ENCODE measurements around the gene PRKN.

PRKN gene

DNA sequence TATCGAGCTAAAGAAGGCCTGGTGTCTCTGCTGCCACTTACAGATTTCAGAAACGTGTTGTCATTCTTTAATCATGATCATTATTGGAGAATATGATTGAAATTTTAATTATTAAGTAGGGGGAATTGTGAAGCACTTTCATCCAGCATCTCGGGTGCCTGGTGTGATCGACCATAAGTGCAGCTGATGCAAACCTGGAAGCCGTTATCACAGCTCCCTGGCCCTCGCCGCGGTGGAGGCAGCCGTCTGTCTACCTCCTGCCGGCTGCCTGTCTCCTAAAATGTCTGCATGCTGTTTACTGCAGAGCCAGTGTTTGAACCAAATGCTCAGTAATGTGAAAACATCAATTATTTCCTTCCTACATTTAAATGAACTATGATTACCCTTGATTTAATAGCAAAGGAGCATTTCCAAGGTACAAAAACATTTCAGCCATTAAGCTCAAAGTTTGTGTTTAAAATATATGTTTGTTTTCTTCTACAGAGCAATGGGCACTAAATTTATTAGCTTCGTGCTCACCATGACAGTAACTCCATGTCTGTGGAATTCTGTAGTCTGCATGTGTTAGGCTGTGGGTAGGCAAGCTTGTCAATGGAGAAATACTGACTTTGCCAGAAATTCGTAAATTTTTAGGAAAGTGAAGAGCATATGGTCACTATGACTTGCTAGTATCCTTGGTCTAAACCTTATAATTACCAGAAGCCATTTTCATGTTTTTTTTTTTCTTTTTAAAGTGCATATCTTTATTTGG is 1269.2 kb downstream of the PRKN start:
- Histone ChIP-seq H3K4me1 (ENCODE audit: control insufficient read depth, insufficient read depth, low read length) (no peaks in the 10 kb centered on the region), H3K36me3 (ENCODE audit: control insufficient read depth, insufficient read depth, low read length) (no peaks in the 10 kb centered on the region), H3K27me3 (ENCODE audit: control insufficient read depth, insufficient read depth, low read length) (no peaks in the 10 kb centered on the region), H3K9ac (ENCODE audit: low read length) (no peak overlapping the region), H3K4me3 (ENCODE audit: low read depth, low read length) (no peak overlapping the region), H3K9me3 (ENCODE audit: control insufficient read depth, insufficient read depth, low read depth, low read length) (no peaks in the 10 kb centered on the region), H3K27ac (ENCODE audit: low read depth, low read length) (no peak overlapping the region)

DNA sequence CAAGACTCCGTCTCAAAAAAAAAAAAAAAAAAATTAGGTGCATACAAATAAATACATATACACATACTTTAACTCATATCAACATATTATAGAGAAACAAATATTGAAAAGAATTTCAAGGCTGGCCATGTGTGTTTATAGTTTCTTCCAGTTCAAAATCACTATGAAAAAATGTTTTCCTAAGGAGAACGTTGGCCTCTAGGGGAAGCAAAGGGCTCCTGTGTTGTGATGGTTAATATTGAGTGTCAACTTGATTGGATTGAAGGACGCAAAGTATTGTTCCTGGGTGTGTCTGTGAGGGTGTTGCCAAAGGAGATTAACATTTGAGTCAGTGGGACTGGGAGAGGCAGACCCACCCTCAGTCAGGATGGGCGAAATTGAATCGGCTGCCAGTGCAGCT is 1271.7 kb downstream of the PRKN start:
- no peaks in the 10 kb centered on the region for H3K27me3 ChIP-seq (ENCODE audit: control insufficient read depth, insufficient read depth, low read length)
- H3K4me1 ChIP-seq (ENCODE audit: control insufficient read depth, insufficient read depth, low read length): no peaks in the 10 kb centered on the region
- no peak overlapping the region for H3K9ac ChIP-seq (ENCODE audit: low read length)

DNA sequence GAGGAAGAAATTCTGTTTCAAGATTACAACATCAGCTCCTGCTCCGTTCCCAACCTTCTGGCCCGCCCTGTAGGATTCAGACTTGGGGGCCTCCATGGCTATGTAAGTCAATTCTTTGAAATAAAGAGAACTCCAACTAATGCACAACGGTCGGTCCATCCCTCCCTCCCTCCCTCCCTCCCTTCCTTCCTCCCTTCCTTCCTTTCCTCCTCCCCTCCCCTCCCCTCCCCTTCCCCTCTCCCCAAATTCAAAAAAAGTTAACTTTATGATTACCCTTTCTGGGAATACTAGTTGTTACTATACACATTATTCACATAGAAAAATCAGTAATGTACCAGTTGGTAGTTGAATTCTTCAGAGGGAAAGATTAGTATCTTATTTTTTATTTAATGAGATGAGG is 1274.0 kb downstream of the PRKN start:
- H3K4me1 ChIP-seq (ENCODE audit: control insufficient read depth, insufficient read depth, low read length): no peaks in the 10 kb centered on the region
- H3K27me3 ChIP-seq (ENCODE audit: control insufficient read depth, insufficient read depth, low read length): no peaks in the 10 kb centered on the region
- no peaks in the 10 kb centered on the region for H3K36me3 ChIP-seq (ENCODE audit: control insufficient read depth, insufficient read depth, low read length)
- H3K9me3 ChIP-seq (ENCODE audit: control insufficient read depth, insufficient read depth, low read depth, low read length): no peaks in the 10 kb centered on the region
- no peak overlapping the region for H3K4me3 ChIP-seq (ENCODE audit: low read depth, low read length)
- H3K27ac ChIP-seq (ENCODE audit: low read depth, low read length): no peak overlapping the region
- H3K9ac ChIP-seq (ENCODE audit: low read length): no peak overlapping the region

More for the DNA sequence above, 1271.7 kb downstream of the PRKN start:
- no peaks in the 10 kb centered on the region for H3K36me3 ChIP-seq (ENCODE audit: control insufficient read depth, insufficient read depth, low read length)
- no peak overlapping the region for H3K4me3 ChIP-seq (ENCODE audit: low read depth, low read length)
- no peaks in the 10 kb centered on the region for H3K9me3 ChIP-seq (ENCODE audit: control insufficient read depth, insufficient read depth, low read depth, low read length)
- H3K27ac ChIP-seq (ENCODE audit: low read depth, low read length): no peak overlapping the region

DNA sequence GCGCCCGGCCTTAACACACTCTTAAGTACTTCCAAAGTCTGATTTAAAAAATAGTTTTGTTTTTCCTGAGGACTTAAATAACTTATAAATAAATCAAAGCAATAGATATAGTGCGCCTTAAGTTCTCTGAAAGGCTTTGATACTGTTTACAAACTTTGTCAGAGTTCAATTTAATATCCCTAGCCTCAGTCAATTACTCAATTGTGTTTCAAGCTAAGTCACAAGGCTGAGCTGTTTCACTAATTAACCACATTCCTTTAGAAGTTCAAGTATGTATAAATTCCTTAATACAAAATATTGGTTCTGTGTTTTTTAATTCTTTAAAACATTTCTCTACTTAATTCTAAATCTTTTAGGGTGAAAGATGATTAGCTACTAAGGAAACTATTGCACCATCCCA is 1275.3 kb downstream of the PRKN start:
- Histone ChIP-seq H3K4me1 (ENCODE audit: control insufficient read depth, insufficient read depth, low read length) (no peaks in the 10 kb centered on the region), H3K27me3 (ENCODE audit: control insufficient read depth, insufficient read depth, low read length) (no peaks in the 10 kb centered on the region), H3K9ac (ENCODE audit: low read length) (no peak overlapping the region), H3K27ac (ENCODE audit: low read depth, low read length) (no peak overlapping the region), H3K4me3 (ENCODE audit: low read depth, low read length) (no peak overlapping the region), H3K36me3 (ENCODE audit: control insufficient read depth, insufficient read depth, low read length) (no peaks in the 10 kb centered on the region), H3K9me3 (ENCODE audit: control insufficient read depth, insufficient read depth, low read depth, low read length) (no peaks in the 10 kb centered on the region)

DNA sequence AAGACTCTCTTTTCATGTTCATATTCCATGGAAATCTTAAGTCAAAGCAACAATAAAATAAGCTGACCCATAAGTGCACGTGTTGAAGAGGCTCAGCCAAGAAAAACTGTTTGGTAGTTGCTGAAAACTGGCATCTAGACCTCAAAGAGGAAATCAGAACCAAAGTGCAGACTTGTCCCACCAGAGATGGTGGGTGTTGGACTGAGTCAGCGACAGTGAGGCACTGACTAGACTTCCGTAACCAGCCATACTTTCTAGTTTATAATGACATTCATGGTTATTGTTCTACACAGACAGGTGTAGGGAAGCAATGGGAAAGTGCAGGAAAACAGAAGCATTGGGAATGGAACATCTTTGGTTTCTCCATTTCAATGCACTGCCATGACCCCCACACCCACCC is 1278.0 kb downstream of the PRKN start:
- H3K9me3 ChIP-seq (ENCODE audit: control insufficient read depth, insufficient read depth, low read depth, low read length): no peaks in the 10 kb centered on the region
- H3K4me1 ChIP-seq (ENCODE audit: control insufficient read depth, insufficient read depth, low read length): peaks cover 1% of the 10 kb centered on the region
- no peak overlapping the region for H3K9ac ChIP-seq (ENCODE audit: low read length)
- no peak overlapping the region for H3K27ac ChIP-seq (ENCODE audit: low read depth, low read length)
- no peak overlapping the region for H3K4me3 ChIP-seq (ENCODE audit: low read depth, low read length)
- H3K27me3 ChIP-seq (ENCODE audit: control insufficient read depth, insufficient read depth, low read length): peaks cover 11% of the 10 kb centered on the region
- H3K36me3 ChIP-seq (ENCODE audit: control insufficient read depth, insufficient read depth, low read length): no peaks in the 10 kb centered on the region

DNA sequence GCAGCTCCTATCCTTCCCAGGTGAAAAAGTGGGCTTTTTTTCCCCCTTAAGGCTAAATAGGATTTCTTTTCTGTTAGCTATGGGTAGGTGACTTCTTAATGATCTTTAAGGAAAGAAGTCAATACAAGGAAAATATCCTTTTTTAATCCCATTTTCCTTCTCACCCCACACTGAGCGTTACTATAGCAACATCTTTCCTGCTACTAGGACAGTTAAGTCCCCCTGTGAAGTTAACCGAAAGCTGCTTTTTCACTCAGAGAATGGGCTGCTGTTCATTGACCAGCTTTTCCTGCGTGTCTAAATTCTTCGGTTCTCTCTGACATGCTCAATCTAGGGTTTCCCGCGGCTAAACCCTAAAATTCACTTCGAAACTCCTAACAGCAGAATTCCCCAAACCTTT is 1280.6 kb downstream of the PRKN start:
- Histone ChIP-seq H3K27me3 (ENCODE audit: control insufficient read depth, insufficient read depth, low read length) (peaks cover 22% of the 10 kb centered on the region), H3K9ac (ENCODE audit: low read length) (no peak overlapping the region), H3K27ac (ENCODE audit: low read depth, low read length) (no peak overlapping the region), H3K4me1 (ENCODE audit: control insufficient read depth, insufficient read depth, low read length) (peaks cover 15% of the 10 kb centered on the region), H3K9me3 (ENCODE audit: control insufficient read depth, insufficient read depth, low read depth, low read length) (no peaks in the 10 kb centered on the region), H3K36me3 (ENCODE audit: control insufficient read depth, insufficient read depth, low read length) (no peaks in the 10 kb centered on the region), H3K4me3 (ENCODE audit: low read depth, low read length) (no peak overlapping the region)

DNA sequence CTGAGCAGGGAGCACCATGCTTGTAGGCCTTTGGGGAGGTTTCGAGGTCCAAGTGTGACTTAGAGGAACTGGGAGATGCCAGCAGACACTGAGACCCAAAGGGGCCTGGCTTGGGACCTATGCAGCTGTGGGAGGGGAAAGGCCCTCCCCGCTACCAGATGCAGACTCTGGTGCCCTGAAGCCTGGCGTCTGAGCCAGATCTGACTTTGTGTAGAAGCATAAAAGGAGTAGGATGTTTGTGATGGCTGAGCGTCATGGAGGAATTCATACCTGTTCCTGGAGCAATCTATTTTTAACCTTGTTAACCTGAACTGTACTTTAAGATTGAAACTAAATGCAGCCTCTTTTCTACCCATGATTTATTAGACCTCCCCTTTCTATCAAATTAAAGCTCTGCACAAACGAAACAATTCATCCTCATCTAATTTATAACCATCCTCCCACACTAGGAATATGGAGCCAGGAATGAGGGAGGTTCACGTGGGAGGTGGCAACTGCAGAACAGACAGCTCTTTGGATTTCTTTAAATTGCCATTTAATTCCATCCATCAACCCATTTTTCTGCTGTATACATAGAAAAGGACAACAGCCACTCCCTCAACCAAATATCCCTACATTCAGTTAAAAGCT is 1281.2 kb downstream of the PRKN start:
- Histone ChIP-seq H3K36me3 (ENCODE audit: control insufficient read depth, insufficient read depth, low read length) (no peaks in the 10 kb centered on the region), H3K27ac (ENCODE audit: low read depth, low read length) (no peak overlapping the region), H3K27me3 (ENCODE audit: control insufficient read depth, insufficient read depth, low read length) (peaks cover 26% of the 10 kb centered on the region), H3K4me1 (ENCODE audit: control insufficient read depth, insufficient read depth, low read length) (peaks cover 15% of the 10 kb centered on the region), H3K4me3 (ENCODE audit: low read depth, low read length) (no peak overlapping the region), H3K9me3 (ENCODE audit: control insufficient read depth, insufficient read depth, low read depth, low read length) (no peaks in the 10 kb centered on the region), H3K9ac (ENCODE audit: low read length) (no peak overlapping the region)

DNA sequence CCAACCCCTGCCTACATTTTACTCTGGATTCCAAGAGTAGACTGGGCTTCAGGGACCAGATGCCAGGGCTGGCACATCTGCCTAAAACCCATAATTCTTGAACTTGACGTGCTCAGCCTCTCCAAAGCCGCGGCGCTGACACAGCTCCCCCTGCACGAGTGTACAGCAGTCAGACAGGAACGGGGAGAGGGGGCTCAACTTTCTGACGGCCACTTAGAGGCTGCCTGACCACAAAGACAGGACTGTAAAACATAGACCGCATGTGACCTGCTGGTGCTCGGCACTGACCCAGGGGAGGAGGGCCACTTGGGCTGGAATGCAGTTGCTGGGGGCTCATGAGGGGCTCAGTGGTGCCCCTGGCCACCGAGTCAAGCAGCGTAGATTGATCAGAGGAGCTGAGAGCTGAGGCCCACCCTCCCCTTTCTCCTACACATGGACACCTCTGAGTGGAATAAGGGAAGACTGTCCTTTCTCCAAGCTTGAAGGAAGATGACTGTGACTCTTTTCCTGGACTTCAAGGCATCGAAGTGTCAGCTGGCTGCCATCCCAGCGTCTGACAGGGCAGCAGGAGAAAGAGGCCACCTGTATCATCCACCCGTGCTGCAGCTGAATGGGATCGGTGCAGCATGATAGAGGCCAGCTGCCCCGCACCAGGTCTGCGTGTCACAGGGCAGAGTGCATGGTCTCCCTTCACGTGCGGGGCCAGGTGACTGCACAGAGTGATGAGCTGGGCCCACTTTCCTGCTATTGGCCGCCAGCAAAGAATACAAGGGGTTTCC is 1282.4 kb downstream of the PRKN start:
- H3K36me3 ChIP-seq (ENCODE audit: control insufficient read depth, insufficient read depth, low read length): no peaks in the 10 kb centered on the region
- no peak overlapping the region for H3K27ac ChIP-seq (ENCODE audit: low read depth, low read length)
- peaks cover 15% of the 10 kb centered on the region for H3K4me1 ChIP-seq (ENCODE audit: control insufficient read depth, insufficient read depth, low read length)
- no peaks in the 10 kb centered on the region for H3K9me3 ChIP-seq (ENCODE audit: control insufficient read depth, insufficient read depth, low read depth, low read length)
- H3K4me3 ChIP-seq (ENCODE audit: low read depth, low read length): no peak overlapping the region
- H3K27me3 ChIP-seq (ENCODE audit: control insufficient read depth, insufficient read depth, low read length): peaks cover 26% of the 10 kb centered on the region
- H3K9ac ChIP-seq (ENCODE audit: low read length): no peak overlapping the region

DNA sequence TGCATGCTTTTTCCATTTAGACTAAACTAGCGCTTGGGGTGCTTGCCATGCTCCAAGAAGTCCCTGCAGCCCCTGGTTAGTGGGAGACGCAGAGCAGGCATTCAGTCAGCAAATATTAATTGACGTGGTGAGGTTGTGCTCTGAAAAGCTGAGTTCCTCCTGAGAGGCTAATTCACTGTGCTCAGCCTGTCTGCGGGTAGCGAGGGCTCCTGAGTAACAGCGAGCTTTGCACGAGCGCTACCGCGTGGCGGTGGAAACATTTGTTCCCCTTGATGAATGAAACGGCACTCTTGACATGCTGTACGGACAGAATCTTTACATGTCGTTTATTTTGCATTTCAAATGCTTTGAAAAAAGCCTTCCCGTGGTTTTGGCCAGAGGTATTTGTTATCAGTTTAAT is 1283.1 kb downstream of the PRKN start:
- no peak overlapping the region for H3K9ac ChIP-seq (ENCODE audit: low read length)
- peaks cover 26% of the 10 kb centered on the region for H3K27me3 ChIP-seq (ENCODE audit: control insufficient read depth, insufficient read depth, low read length)
- H3K9me3 ChIP-seq (ENCODE audit: control insufficient read depth, insufficient read depth, low read depth, low read length): no peaks in the 10 kb centered on the region
- H3K36me3 ChIP-seq (ENCODE audit: control insufficient read depth, insufficient read depth, low read length): no peaks in the 10 kb centered on the region
- no peak overlapping the region for H3K27ac ChIP-seq (ENCODE audit: low read depth, low read length)
- peaks cover 15% of the 10 kb centered on the region for H3K4me1 ChIP-seq (ENCODE audit: control insufficient read depth, insufficient read depth, low read length)
- H3K4me3 ChIP-seq (ENCODE audit: low read depth, low read length): no peak overlapping the region; the same call in 1 of the 2 replicates

DNA sequence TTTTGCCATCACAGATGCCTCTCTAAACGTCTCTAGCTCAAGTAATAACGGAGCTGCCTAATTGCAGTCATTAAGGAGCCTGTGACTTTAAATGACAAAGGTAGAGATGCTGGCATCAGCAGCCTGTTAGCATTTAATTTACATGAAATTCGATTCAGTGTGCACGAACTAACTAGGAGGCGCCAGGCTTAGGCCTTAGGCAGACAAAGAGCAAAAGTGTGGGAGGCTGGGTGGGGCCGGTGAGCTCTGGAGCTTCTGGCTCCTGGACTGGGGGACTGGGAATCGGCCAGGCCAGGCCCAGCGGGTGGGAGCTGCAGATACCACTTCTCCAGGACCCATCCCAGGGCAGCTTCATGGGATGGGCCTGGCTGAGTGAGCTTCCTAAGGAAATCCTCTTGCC is 1283.7 kb downstream of the PRKN start:
- H3K4me3 ChIP-seq (ENCODE audit: low read depth, low read length): no peak overlapping the region

DNA sequence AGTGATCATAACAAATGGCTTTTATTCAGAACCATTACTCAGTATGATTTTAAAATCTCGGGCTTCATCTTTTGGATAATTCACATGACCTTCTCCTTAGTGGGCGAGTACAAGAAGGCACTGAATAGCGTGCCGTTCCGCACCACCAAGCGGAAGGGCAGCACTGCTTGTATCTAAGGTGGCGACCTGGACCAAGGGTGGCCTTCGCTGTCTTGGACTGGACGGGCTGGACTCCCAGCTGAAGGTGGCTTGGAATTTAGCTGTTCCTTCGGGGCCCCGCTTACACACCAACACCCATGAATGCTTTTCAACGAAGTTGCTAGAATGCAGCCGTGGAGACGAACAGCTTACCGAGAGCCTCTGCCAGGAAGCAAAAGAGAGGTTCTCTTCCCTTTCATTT is 1285.1 kb downstream of the PRKN start:
- Histone ChIP-seq H3K4me1 (ENCODE audit: control insufficient read depth, insufficient read depth, low read length) (peaks cover 22% of the 10 kb centered on the region), H3K4me3 (ENCODE audit: low read depth, low read length) (no peak overlapping the region), H3K27ac (ENCODE audit: low read depth, low read length) (no peak overlapping the region), H3K9ac (ENCODE audit: low read length) (no peak overlapping the region), H3K27me3 (ENCODE audit: control insufficient read depth, insufficient read depth, low read length) (peaks cover 26% of the 10 kb centered on the region), H3K36me3 (ENCODE audit: control insufficient read depth, insufficient read depth, low read length) (no peaks in the 10 kb centered on the region), H3K9me3 (ENCODE audit: control insufficient read depth, insufficient read depth, low read depth, low read length) (no peaks in the 10 kb centered on the region)

More for the DNA sequence above, 1283.7 kb downstream of the PRKN start:
- Histone ChIP-seq H3K36me3 (ENCODE audit: control insufficient read depth, insufficient read depth, low read length) (no peaks in the 10 kb centered on the region), H3K27ac (ENCODE audit: low read depth, low read length) (no peak overlapping the region), H3K27me3 (ENCODE audit: control insufficient read depth, insufficient read depth, low read length) (peaks cover 26% of the 10 kb centered on the region), H3K9ac (ENCODE audit: low read length) (no peak overlapping the region), H3K9me3 (ENCODE audit: control insufficient read depth, insufficient read depth, low read depth, low read length) (no peaks in the 10 kb centered on the region), H3K4me1 (ENCODE audit: control insufficient read depth, insufficient read depth, low read length) (peaks cover 19% of the 10 kb centered on the region)

Data from HUES6 (cell line).